ENCODE results near the gene RASEF. TPM values are rescaled to one million over a fixed set of nuclear protein-coding genes. Genes with fewer than 3 reads are reported as not detected.

RASEF gene
- total and polyA plus RNA-seq, 10 of the 15 experiments (the other 5 are each of a cell fraction or from before 2014, with no cell fraction given): under 0.01 to 0.04 (median 0.01) TPM; not detected in 7

GRCh38 chr9:83020864-83021263, 42.1 kb downstream of the RASEF start:
- Histone ChIP-seq H3K79me2 (ENCODE audit: control insufficient read depth, insufficient read depth, low read length) (no peaks in the 10 kb centered on the region), H3K9ac (ENCODE audit: control insufficient read depth, insufficient read depth, low read length) (no peak overlapping the region), H3K9me3 (replicated peaks; ENCODE audit: control insufficient read depth, insufficient read depth, low read length) (no peaks in the 10 kb centered on the region), H3K4me1 (ENCODE audit: control insufficient read depth, insufficient read depth, low read length) (no peaks in the 10 kb centered on the region), H3K27me3 (replicated peaks in 1 of 2; ENCODE audit: control insufficient read depth in 2 of 2, insufficient read depth in 2 of 2, low read length in 1 of 2) (no peaks in the 10 kb centered on the region), H3K4me2 (ENCODE audit: control insufficient read depth, insufficient read depth) (no peak overlapping the region), H3K36me3 (ENCODE audit: control insufficient read depth in 2 of 2, insufficient read depth in 2 of 2, low read length in 1 of 2) (no peaks in the 10 kb centered on the region), H3K27ac (ENCODE audit: control insufficient read depth, insufficient read depth) (no peak overlapping the region), H3K4me3 (no peak overlapping the region), H4K20me1 (ENCODE audit: control insufficient read depth, insufficient read depth) (no peaks in the 10 kb centered on the region), H2AFZ (ENCODE audit: control insufficient read depth, low read depth, low read length) (no peak overlapping the region)
- ChIA-PET POLR2A (no interaction called here), SMC1A (ENCODE audit: uncharacterized antibody, unreplicated experiment) (no interaction called here), RAD21 (ENCODE audit: unreplicated experiment) (no interaction called here), CTCF (no interaction called here)
- WGBS (ENCODE audit: insufficient coverage, insufficient replicate concordance, low lambda C conversion rate, missing lambda C conversion rate): 2% methylated on average over 2 of the region's 2 CpGs
- intact Hi-C loops (cut with micrococcal nuclease; ENCODE audit: unreplicated experiment): no loop called here
- ATAC-seq (no peak), DNase-seq (ENCODE audit: low read depth, low spot score) (no peak), FAIRE-seq (no peak)
- no TSS peak for BruUV-seq (replicated peaks)
- in situ Hi-C loops (cut with MboI): no loop called here
- TF ChIP-seq, protein P1, sequence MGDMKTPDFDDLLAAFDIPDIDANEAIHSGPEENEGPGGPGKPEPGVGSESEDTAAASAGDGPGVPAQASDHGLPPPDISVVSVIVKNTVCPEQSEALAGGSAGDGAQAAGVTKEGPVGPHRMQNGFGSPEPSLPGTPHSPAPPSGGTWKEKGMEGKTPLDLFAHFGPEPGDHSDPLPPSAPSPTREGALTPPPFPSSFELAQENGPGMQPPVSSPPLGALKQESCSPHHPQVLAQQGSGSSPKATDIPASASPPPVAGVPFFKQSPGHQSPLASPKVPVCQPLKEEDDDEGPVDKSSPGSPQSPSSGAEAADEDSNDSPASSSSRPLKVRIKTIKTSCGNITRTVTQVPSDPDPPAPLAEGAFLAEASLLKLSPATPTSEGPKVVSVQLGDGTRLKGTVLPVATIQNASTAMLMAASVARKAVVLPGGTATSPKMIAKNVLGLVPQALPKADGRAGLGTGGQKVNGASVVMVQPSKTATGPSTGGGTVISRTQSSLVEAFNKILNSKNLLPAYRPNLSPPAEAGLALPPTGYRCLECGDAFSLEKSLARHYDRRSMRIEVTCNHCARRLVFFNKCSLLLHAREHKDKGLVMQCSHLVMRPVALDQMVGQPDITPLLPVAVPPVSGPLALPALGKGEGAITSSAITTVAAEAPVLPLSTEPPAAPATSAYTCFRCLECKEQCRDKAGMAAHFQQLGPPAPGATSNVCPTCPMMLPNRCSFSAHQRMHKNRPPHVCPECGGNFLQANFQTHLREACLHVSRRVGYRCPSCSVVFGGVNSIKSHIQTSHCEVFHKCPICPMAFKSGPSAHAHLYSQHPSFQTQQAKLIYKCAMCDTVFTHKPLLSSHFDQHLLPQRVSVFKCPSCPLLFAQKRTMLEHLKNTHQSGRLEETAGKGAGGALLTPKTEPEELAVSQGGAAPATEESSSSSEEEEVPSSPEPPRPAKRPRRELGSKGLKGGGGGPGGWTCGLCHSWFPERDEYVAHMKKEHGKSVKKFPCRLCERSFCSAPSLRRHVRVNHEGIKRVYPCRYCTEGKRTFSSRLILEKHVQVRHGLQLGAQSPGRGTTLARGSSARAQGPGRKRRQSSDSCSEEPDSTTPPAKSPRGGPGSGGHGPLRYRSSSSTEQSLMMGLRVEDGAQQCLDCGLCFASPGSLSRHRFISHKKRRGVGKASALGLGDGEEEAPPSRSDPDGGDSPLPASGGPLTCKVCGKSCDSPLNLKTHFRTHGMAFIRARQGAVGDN (IDR thresholded peaks at IDR 0.05): no peak
- TF ChIP-seq RFX5 (IDR thresholded peaks at IDR 0.05; ENCODE audit: low read depth, low read length) (no peak), ELK1 (IDR thresholded peaks at IDR 0.05; ENCODE audit: low read depth, low read length) (no peak), SMC3 (IDR thresholded peaks at IDR 0.05; ENCODE audit: borderline replicate concordance, low read length) (no peak), ZNF384 (IDR thresholded peaks at IDR 0.05; ENCODE audit: borderline replicate concordance, low read depth, low read length) (no peak), SUZ12 (IDR thresholded peaks at IDR 0.05; ENCODE audit: unreplicated experiment) (no peak), SMAD5 (IDR thresholded peaks at IDR 0.05; ENCODE audit: low read depth) (no peak), NFYA (IDR thresholded peaks at IDR 0.05; ENCODE audit: borderline replicate concordance, low read depth, low read length) (no peak), RAD51 (IDR thresholded peaks at IDR 0.05) (no peak), SMAD1 (IDR thresholded peaks at IDR 0.05; ENCODE audit: low read depth, partially characterized antibody) (no peak), CTCF (IDR thresholded peaks at IDR 0.05 in 2 of 3, conservative IDR thresholded peaks at IDR 0.05 in 1 of 3; ENCODE audit: control insufficient read depth in 2 of 3, extremely low read depth in 1 of 3, insufficient read depth in 1 of 3, low read depth in 3 of 3, low read length in 3 of 3) (no peak), SIX5 (IDR thresholded peaks at IDR 0.05; ENCODE audit: low read depth, low read length, severe bottlenecking) (no peak)
- TF ChIP-seq, protein P2, sequence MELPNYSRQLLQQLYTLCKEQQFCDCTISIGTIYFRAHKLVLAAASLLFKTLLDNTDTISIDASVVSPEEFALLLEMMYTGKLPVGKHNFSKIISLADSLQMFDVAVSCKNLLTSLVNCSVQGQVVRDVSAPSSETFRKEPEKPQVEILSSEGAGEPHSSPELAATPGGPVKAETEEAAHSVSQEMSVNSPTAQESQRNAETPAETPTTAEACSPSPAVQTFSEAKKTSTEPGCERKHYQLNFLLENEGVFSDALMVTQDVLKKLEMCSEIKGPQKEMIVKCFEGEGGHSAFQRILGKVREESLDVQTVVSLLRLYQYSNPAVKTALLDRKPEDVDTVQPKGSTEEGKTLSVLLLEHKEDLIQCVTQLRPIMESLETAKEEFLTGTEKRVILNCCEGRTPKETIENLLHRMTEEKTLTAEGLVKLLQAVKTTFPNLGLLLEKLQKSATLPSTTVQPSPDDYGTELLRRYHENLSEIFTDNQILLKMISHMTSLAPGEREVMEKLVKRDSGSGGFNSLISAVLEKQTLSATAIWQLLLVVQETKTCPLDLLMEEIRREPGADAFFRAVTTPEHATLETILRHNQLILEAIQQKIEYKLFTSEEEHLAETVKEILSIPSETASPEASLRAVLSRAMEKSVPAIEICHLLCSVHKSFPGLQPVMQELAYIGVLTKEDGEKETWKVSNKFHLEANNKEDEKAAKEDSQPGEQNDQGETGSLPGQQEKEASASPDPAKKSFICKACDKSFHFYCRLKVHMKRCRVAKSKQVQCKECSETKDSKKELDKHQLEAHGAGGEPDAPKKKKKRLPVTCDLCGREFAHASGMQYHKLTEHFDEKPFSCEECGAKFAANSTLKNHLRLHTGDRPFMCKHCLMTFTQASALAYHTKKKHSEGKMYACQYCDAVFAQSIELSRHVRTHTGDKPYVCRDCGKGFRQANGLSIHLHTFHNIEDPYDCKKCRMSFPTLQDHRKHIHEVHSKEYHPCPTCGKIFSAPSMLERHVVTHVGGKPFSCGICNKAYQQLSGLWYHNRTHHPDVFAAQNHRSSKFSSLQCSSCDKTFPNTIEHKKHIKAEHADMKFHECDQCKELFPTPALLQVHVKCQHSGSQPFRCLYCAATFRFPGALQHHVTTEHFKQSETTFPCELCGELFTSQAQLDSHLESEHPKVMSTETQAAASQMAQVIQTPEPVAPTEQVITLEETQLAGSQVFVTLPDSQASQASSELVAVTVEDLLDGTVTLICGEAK (IDR thresholded peaks at IDR 0.05; ENCODE audit: borderline replicate concordance): no peak
